Astrocyte of the cerebellum (primary cell): ENCODE results near the gene MYO5A.
"Not testable (repeated sequence)": the region's sequence is repeated elsewhere in the genome, so short reads cannot be mapped to it uniquely, and the experiment has no call there.

Experiments
- DNase-seq: peaks from one replicate; pipeline ENCODE4 v3.0.0-alpha.2; 2011; ENCODE audit warnings: low read depth
- H3K4me3 ChIP-seq: 2 replicates; pipeline ENCODE4 v1.5.1; 2011; ENCODE audit warnings: mild to moderate bottlenecking, low read depth, low read length, moderate library complexity
- CTCF ChIP-seq: IDR thresholded peaks from 2 replicates; pipeline ENCODE4 v1.5.1; 2012; ENCODE audit warnings: low read length, low read depth, moderate library complexity, mild to moderate bottlenecking; ENCODE audit errors: missing control alignments
- in situ Hi-C: cut with HindIII; loops from 2 replicates; pipeline ENCODE4 v1.10.0; 2017; ENCODE audit warnings: low sequenced_read_pairs

Gene MYO5A

GRCh38 chr15:52466134-52466701, 62.5 kb downstream of the MYO5A start:
- in situ Hi-C loops: no loop called here
- TF ChIP-seq CTCF: no peak
- no peak overlapping the region for H3K4me3 ChIP-seq
- DNase-seq: no peak

GRCh38 chr15:52464478-52464877, 64.2 kb downstream of the MYO5A start:
- no peak overlapping the region for H3K4me3 ChIP-seq
- TF ChIP-seq CTCF: no peak
- in situ Hi-C loops: no loop called here
- no peak for DNase-seq

GRCh38 chr15:52464040-52464439, 64.6 kb downstream of the MYO5A start:
- H3K4me3 ChIP-seq: no peak overlapping the region
- DNase-seq: no peak
- in situ Hi-C loops: no loop called here
- TF ChIP-seq CTCF: no peak

GRCh38 chr15:52463638-52464037, 65.0 kb downstream of the MYO5A start:
- in situ Hi-C loops: no loop called here
- H3K4me3 ChIP-seq: no peak overlapping the region
- no peak for DNase-seq
- TF ChIP-seq CTCF: no peak

GRCh38 chr15:52462806-52463360, 65.8 kb downstream of the MYO5A start:
- H3K4me3 ChIP-seq: no peak overlapping the region
- in situ Hi-C loops: no loop called here
- TF ChIP-seq CTCF: no peak
- DNase-seq: no peak

GRCh38 chr15:52459701-52460100, 69.0 kb downstream of the MYO5A start:
- DNase-seq, in situ Hi-C loops, H3K4me3 ChIP-seq: not testable (repeated sequence)

- in situ Hi-C loops, DNase-seq: not testable (repeated sequence)
These were observed 69.4 kb downstream of the MYO5A start for GRCh38 chr15:52459265-52459664.

More at GRCh38 chr15:52459265-52459664, 69.4 kb downstream of the MYO5A start:
- not testable (repeated sequence) for H3K4me3 ChIP-seq
